Activated CD4-positive, CD25-positive, alpha-beta regulatory T cell treated with anti-CD3 and anti-CD28 coated beads, Interleukin-2, amount 50 U/mL, for 16 hours (primary cell): ENCODE measurements around the gene NTRK3.

ENCODE experiments used
- DNase-seq: peaks from one replicate; pipeline ENCODE4 v3.0.0-alpha.2; 2020; ENCODE audit warnings: low read depth, low spot score

NTRK3 gene

GRCh38 chr15:88002706-88003105, 253.8 kb downstream of the NTRK3 start:
- DNase-seq, result no peak

DNA sequence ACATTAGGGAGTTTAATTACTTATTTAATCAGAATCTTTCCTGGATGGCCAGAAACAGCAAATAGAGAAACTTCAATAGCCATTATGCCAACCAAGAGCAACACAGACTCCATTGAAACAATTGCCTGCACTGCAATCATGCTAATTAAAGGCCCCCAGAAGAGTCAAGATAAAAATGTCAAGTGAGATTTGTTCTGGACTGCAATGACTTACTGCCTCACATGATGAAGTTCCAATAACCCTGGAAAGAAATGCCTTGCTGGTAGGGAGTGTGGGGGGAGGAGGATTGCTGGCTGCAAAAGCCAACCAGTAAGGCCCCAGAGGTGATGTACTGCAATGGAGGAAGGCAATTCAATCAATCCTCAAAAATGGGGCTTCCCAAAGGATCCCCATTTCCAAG, 257.9 kb downstream of the NTRK3 start:
- no peak for DNase-seq

GRCh38 chr15:87986776-87987175, 269.8 kb downstream of the NTRK3 start:
- no peak for DNase-seq

GRCh38 chr15:87985451-87985850, 271.1 kb downstream of the NTRK3 start:
- DNase-seq, result no peak

DNA sequence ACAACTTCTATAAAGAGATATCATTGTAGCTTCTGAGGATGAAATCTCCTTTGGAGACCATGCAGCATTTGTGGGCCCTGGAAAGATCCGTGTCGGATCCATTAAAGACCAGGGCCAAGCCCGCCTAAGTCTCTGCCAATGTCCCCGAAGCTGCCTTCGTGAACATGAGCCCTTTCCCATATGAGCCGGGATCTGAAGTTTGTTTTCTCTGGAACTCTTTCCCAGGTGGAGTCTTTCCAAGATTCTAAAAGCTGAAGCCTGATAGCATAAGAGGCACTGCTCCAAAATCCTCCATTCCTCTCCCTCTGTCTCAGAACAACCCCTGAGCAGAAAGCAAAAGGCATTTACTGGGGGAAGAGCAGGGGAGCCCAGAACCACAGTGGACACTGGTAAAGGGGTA, 274.6 kb downstream of the NTRK3 start:
- no peak for DNase-seq

- DNase-seq, result no peak
These were observed 278.6 kb downstream of the NTRK3 start for GRCh38 chr15:87977907-87978306.

DNA sequence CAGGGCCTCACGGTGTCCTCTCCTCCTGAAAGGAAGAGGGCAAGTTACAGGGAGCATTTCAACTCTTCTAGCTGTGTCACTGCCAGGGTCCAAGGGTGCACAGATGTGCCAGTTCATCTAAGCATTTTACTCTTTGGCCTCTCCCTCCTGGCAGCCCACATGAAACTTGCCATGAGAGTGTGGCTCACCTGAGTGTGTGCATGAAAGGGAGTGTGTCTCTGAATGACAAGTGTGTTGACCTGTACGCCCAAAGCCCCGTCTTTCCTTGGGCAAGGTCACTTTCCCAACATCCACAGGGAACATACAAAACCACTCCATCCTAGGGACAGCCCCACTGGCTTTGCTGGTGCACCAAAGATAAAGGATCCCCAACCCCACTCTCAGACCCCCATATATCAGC, 280.0 kb downstream of the NTRK3 start:
- no peak for DNase-seq

- no peak for DNase-seq
These were observed 282.9 kb downstream of the NTRK3 start for GRCh38 chr15:87973501-87974215.

DNA sequence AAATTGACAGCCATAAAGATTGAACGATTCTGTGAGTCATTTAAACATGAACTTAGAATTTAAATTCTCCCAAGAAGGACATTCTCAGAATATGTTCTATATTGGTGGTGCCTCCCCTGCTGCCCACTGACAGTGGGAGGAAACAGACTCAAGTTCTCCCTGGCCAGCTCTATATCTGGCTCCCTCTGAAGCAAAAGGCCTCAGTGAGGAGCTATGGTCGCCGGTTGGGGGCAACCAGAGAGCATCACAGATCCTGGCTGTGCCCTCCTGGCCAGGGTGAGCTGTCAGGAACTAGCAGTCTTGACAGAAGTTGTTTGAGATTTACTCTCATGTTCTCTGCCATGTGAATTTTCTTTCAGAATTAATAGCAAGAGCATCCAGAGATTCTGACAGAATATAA, 285.5 kb downstream of the NTRK3 start:
- DNase-seq, result no peak

- DNase-seq, result no peak
These were observed 288.6 kb downstream of the NTRK3 start for GRCh38 chr15:87967951-87968350.

DNA sequence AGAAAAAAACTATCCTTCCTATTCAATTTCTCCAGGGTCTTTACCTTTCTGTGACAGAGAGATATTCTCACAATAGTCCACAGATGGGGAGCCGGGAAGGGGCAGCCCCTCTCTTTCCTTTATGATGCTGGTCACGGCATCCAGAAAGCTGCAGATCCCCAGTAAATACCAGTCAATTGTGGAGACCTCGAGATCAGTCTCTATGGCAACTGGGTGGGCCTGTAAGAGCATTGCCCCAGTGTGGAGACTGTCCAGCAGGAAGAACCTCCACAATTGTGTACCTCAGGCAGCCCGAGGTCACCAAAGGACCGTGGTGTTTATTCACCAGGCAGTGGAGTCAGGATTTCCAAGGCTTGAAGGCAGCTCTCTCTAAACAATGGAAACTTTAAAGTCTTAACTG, 291.2 kb downstream of the NTRK3 start:
- DNase-seq, result no peak

- DNase-seq, result no peak
These were observed 294.1 kb downstream of the NTRK3 start for GRCh38 chr15:87962428-87962827.

DNA sequence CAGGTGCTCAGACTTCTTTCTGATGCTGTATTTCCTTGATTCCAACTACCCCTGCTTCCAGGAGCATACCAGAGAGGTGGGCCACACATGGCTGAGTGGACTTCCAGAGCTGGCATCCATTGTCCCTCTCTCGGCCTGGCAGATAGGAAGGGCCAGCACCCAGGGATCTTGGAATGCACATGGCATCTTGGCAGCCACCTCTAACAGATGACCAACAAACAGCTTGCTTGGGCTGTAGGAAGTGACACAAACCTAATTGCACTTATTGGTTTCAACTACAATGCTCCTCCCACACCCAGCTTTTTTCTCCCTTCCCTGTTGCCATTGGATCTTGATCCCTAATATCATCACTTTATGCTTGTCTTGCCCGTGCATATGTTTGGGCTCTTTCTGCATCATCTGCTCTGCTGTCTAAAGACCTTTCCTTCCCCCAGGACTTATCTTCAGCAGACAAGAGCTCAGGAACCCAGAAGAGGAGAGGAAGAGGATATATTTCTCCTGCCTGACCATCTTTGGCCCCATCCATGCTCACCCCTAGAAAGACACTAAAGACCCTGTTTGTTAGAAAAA, 294.6 kb downstream of the NTRK3 start:
- no peak for DNase-seq

DNA sequence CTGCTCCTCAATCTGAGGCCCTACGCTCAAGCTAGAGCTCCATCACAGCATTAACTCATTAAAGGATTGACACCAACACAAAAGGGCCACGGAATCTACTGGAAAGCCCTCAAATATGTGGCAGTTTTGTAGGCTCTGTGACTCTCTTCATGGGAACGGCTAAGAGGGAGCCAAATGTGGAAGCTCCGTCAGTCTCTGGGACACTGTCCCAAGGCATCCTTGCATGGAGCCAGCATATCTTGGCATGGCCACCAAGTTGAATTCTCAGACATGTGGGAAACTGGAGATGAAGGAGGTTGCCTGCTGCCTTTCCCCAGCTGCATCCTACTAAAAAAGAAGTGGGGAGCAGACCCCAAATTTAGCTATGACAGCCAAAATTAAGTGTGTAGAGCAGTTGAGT, 296.9 kb downstream of the NTRK3 start:
- no peak for DNase-seq

DNA sequence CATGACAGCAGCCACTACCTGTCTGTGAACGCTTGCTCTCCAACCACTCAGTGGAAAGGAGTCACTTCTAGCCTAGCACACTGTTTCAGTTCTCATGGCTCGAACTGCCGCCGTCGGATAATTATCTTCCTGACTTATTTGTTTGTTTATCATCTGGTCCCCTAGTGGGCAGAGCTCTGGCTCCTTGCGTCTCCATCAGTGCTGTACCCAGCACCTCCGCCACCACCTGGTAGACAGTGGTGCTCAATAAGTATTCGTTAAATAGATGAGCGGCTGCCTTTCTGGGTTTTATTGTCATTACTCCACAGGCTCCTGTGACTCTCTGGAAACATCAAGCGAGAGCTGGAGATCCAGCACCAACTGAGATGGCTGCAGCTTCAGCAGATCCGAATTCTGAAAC, 297.5 kb downstream of the NTRK3 start:
- DNase-seq, result no peak

- no peak for DNase-seq
These were observed 301.1 kb downstream of the NTRK3 start for GRCh38 chr15:87955284-87955909.

DNA sequence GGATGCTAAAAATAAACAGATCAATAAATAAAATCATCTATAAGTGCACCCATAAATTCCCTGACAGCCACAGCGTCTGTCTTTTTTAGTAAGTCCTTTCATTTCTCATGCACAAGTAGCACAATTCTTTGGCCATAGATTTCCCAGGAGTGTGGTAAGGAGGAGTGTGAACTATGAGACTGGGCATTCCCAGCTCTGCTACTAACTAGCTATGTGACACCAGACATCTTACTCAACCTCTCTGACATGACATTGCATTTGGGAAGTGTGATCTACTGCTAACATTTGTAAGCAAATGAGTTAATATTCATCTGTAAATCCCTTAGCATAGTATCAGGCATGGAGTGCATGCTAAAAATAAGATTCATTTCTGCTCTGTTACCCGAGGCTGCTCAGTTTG, 301.7 kb downstream of the NTRK3 start:
- no peak for DNase-seq

DNA sequence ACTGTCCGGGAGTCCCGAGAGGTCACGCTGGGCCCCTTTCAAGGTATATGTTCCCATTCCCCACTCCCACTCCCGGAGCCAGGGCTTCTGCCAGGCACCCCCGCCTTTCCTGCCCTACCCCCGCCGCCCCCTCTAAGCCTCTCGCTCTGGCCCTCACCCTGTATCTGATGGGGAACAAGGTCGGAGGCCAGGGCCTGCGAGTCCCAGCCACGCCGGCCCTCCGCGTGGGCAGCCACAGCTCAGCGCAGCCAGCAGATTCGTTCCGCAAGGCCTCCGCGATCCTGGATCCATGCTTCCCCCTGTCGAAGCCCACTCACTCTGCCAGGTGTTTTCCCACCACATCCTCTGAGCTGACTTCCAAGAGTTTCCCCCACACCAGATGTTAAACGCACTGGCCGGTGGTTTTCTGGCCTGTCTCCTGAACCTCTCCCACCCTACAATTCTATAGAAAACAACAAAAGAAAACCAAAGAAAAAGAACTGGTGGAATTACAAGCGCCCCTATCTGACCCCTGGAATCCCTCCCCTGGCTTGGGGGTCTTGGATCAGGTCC, 303.7 kb downstream of the NTRK3 start:
- DNase-seq, result no peak

DNA sequence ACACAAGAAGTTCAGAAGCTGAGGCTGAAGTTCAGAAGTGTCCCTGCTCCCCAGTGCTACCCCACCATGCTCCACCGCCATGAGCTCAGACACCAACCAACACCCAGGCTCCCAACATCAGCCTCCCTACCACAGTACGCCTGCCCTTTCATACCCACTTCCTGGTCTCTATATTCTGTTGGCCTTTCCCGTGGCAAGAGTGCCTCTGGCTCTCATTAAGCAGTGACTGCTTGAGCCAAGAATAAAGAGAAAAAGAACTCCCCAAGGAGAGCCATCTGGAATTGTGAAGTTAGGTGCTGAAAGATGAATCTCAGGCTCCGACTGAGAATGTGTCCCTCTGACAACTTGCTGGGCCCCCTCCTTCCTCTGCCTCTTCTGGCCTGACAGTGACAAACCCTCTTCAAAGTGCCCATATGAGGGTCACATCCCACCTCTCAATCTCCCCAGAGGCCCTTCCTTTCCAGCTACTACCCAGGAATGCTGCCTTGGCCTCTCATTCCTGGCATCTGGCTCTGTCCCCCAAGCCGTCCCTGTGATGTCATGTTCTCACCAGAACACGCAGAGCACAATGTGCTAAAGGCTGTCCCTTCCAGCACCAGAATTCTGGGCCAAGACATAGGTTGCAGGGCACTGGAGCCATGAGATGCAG, 306.8 kb downstream of the NTRK3 start:
- DNase-seq, result no peak

- DNase-seq, result no peak
These were observed 307.4 kb downstream of the NTRK3 start for GRCh38 chr15:87949151-87949574.

DNA sequence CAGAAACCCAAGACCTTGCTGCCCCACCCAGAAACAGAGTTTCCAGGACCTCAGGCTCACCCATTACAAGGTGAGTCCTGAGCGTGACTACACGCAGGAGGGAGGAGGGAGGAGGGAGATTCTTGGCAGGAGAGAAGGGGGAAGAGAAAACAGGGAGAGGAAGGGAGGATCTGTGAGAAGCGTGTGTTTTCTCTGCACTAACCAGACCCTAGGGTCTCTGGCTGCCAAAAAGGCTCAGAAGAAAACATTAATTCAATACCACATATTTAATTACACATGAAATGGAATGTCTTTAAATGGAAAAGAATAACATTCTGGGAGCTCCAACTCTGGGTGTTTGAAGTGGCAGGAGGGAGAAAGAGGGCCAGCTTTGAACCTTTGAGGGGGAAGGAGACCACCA, 309.0 kb downstream of the NTRK3 start:
- DNase-seq, result no peak

GRCh38 chr15:87945246-87945645, 311.3 kb downstream of the NTRK3 start:
- DNase-seq, result no peak
